Measurements from ENCODE around the gene RASGEF1B.

RASGEF1B gene

GRCh38 chr4:81471588-81472280, at the start of gene RASGEF1B:
Gene RASGEF1B (minus strand): TSS chr4:81471907. CDS start chr4:81459508, 12,399 bp downstream.
- DNase-seq: peak; percentile 24

- no peak for DNase-seq
Observed at GRCh38 chr4:81519856-81520255, 48.1 kb upstream of the RASGEF1B start.

- no peak for DNase-seq
Observed at GRCh38 chr4:81519427-81519773, 47.7 kb upstream of the RASGEF1B start.

- no peak for DNase-seq
Observed at GRCh38 chr4:81518762-81519426, 47.2 kb upstream of the RASGEF1B start.

GRCh38 chr4:81516241-81516640, 44.5 kb upstream of the RASGEF1B start:
- no peak for DNase-seq

GRCh38 chr4:81512757-81513501, 41.2 kb upstream of the RASGEF1B start:
- no peak for DNase-seq

- no peak for DNase-seq
Observed at GRCh38 chr4:81512001-81512756, 40.5 kb upstream of the RASGEF1B start.

GRCh38 chr4:81510643-81511178, 39.0 kb upstream of the RASGEF1B start:
- DNase-seq: no peak

- DNase-seq: no peak
Observed at GRCh38 chr4:81509822-81510221, 38.1 kb upstream of the RASGEF1B start.

GRCh38 chr4:81509191-81509590, 37.5 kb upstream of the RASGEF1B start:
- DNase-seq: no peak

- no peak for DNase-seq
Observed at GRCh38 chr4:81508411-81509185, 36.9 kb upstream of the RASGEF1B start.

GRCh38 chr4:81507530-81507929, 35.8 kb upstream of the RASGEF1B start:
- DNase-seq: no peak

GRCh38 chr4:81506731-81507130, 35.0 kb upstream of the RASGEF1B start:
- DNase-seq: no peak

- DNase-seq: no peak
Observed at GRCh38 chr4:81505726-81506125, 34.0 kb upstream of the RASGEF1B start.

GRCh38 chr4:81505004-81505598, 33.4 kb upstream of the RASGEF1B start:
- DNase-seq: no peak

GRCh38 chr4:81504112-81505003, 32.7 kb upstream of the RASGEF1B start:
- no peak for DNase-seq

- no peak for DNase-seq
Observed at GRCh38 chr4:81503586-81503985, 31.9 kb upstream of the RASGEF1B start.

- DNase-seq: no peak
Observed at GRCh38 chr4:81502564-81502963, 30.9 kb upstream of the RASGEF1B start.

- no peak for DNase-seq
Observed at GRCh38 chr4:81499840-81500239, 28.1 kb upstream of the RASGEF1B start.

- no peak for DNase-seq
Observed at GRCh38 chr4:81498551-81499099, 26.9 kb upstream of the RASGEF1B start.
